HCT116 (cell line): ENCODE results near the gene SLC6A13. TPM values are rescaled to one million over a fixed set of nuclear protein-coding genes. Genes with fewer than 3 reads are reported as not detected.
A peak's percentile ranks its signal among the peaks of the same experiment; 100 is the strongest.

Source experiments
- ATAC-seq: fragments of 200-7000 bp; cut with Tn5 transposase; 2 replicates; pipeline ENCODE4 v1.9.1; 2020; ENCODE audit warnings: mild to moderate bottlenecking, moderate library complexity
- BruUV-seq: library from RNA; stranded (reverse); fragments of 400-500 nt; replicated peaks from 2 replicates; lab custom pipeline; 2021; lab: Mats Ljungman, UMichigan
- CTCF ChIA-PET: fragments of 300-600 bp; sonication (Branson Sonifier 250); formaldehyde crosslinking; loops from one replicate; lab custom pipeline; 2021; ENCODE audit warnings: antibody characterized with exemption; lab: Charles Lee
- POLR2A ChIA-PET: fragments of 300-600, 350-600 bp; sonication (Branson Sonifier 250); formaldehyde crosslinking; loops from one replicate; lab custom pipeline; 2021; ENCODE audit warnings: antibody characterized with exemption; lab: Charles Lee
- RAD21 ChIA-PET, 2 experiments: fragments of 300-600 bp; sonication (Branson Sonifier 250); formaldehyde crosslinking; loops; one replicate each; lab custom pipeline; 2023; ENCODE audit warnings: low total read pairs in 2 of 2; ENCODE audit not compliant: uncharacterized antibody in 2 of 2, unreplicated experiment in 2 of 2, low non-redundant PET in 1 of 2; lab: Charles Lee
- DNase-seq: peaks from one replicate; pipeline ENCODE4 v3.0.0-alpha.2; 2010; ENCODE audit warnings: low read depth, low spot score
- H2AFZ ChIP-seq: fragments of 200-600 bp; shearing (Covaris generic), sonication (generic); 2 replicates; pipeline ENCODE4 v1.6.1; 2017; ENCODE audit warnings: low read depth, mixed run types, mixed read lengths, antibody characterized with exemption, low read length; ENCODE audit not compliant: poor library complexity, severe bottlenecking
- H3K27ac ChIP-seq: 2 replicates; pipeline ENCODE4 v1.5.1; 2012; ENCODE audit warnings: low read depth, low read length
- H3K27me3 ChIP-seq: fragments of 200-600 bp; sonication (generic); 2 replicates; pipeline ENCODE4 v1.6.1; 2016; ENCODE audit warnings: mixed run types, low read length, mixed read lengths; ENCODE audit not compliant: insufficient read depth
- H3K36me3 ChIP-seq, 2 experiments: fragments of 200-500 bp in 1 of 2; fragments of 200-600 bp in 1 of 2; sonication (Bioruptor generic) in 1 of 2; sonication (generic) in 1 of 2; 2 replicates each; pipeline versions ENCODE4 v1.5.1 to v1.6.1; 2014 to 2016; ENCODE audit warnings: low read length in 2 of 2, inconsistent platforms in 1 of 2, mixed read lengths in 1 of 2, mixed run types in 1 of 2; ENCODE audit not compliant: insufficient read depth in 2 of 2, control insufficient read depth in 1 of 2
- H3K4me1 ChIP-seq, 2 experiments: fragments of 200-600 bp in 1 of 2; sonication (generic) in 1 of 2; 2 replicates each; pipeline versions ENCODE4 v1.5.1 to v1.6.1; 2012 to 2017; ENCODE audit warnings: low read length in 2 of 2, inconsistent platforms in 1 of 2, mild to moderate bottlenecking in 1 of 2, mixed read lengths in 1 of 2, mixed run types in 1 of 2, moderate library complexity in 1 of 2; ENCODE audit not compliant: insufficient read depth in 2 of 2, control insufficient read depth in 1 of 2
- H3K4me2 ChIP-seq: fragments of 200-600 bp; sonication (generic); 2 replicates; pipeline ENCODE4 v1.6.1; 2017; ENCODE audit warnings: mixed run types, low read length, mixed read lengths
- H3K4me3 ChIP-seq, 2 experiments: fragments of 200-600 bp in 1 of 2; sonication (generic) in 1 of 2; replicated peaks in 1 of 2; 2 replicates each; pipeline ENCODE4 v1.5.1; 2011 to 2016; ENCODE audit warnings: low read length in 2 of 2, control low read depth in 1 of 2, low read depth in 1 of 2, mild to moderate bottlenecking in 1 of 2, mixed read lengths in 1 of 2, mixed run types in 1 of 2
- H3K79me2 ChIP-seq: fragments of 200-600 bp; sonication (generic); 2 replicates; pipeline ENCODE4 v1.6.1; 2017; ENCODE audit warnings: mild to moderate bottlenecking, mixed run types, low read length, moderate library complexity, mixed read lengths; ENCODE audit not compliant: insufficient read depth
- H3K9ac ChIP-seq: fragments of 200-600 bp; sonication (generic); 2 replicates; pipeline ENCODE4 v1.6.1; 2016; ENCODE audit warnings: low read length, mixed read lengths
- H3K9me2 ChIP-seq: fragments of 200-600 bp; sonication (generic), shearing (Covaris generic); 2 replicates; pipeline ENCODE4 v1.6.1; 2017; ENCODE audit warnings: mixed run types, mild to moderate bottlenecking, moderate library complexity; ENCODE audit not compliant: insufficient read depth
- H3K9me3 ChIP-seq, 2 experiments: fragments of 200-500 bp in 1 of 2; fragments of 200-600 bp in 1 of 2; sonication (Bioruptor generic) in 1 of 2; sonication (generic) in 1 of 2; 2 replicates each; pipeline ENCODE4 v1.6.1; 2014 to 2017; ENCODE audit warnings: low read length in 2 of 2, mixed read lengths in 2 of 2, inconsistent platforms in 1 of 2, low read depth in 1 of 2, mild to moderate bottlenecking in 1 of 2, mixed run types in 1 of 2, moderate library complexity in 1 of 2; ENCODE audit not compliant: control insufficient read depth in 1 of 2, insufficient read depth in 1 of 2
- H4K20me1 ChIP-seq: fragments of 200-600 bp; sonication (generic), shearing (Covaris generic); 2 replicates; pipeline ENCODE4 v1.6.1; 2017; ENCODE audit warnings: mixed run types, mild to moderate bottlenecking, moderate library complexity; ENCODE audit not compliant: insufficient read depth
- CEBPB ChIP-seq: IDR thresholded peaks from 2 replicates; pipeline ENCODE4 v1.6.1; 2012; ENCODE audit warnings: low read depth
- EGR1 ChIP-seq: IDR thresholded peaks from 2 replicates; pipeline ENCODE4 v1.6.1; 2012; ENCODE audit warnings: low read depth
- FOSL1 ChIP-seq: IDR thresholded peaks from 2 replicates; pipeline ENCODE4 v1.6.1; 2012; ENCODE audit warnings: low read depth
- POLR2AphosphoS5 ChIP-seq: IDR thresholded peaks from 2 replicates; pipeline ENCODE4 v1.6.1; 2011; ENCODE audit warnings: mild to moderate bottlenecking, low read depth, low read length, moderate library complexity
- RAD21 ChIP-seq: IDR thresholded peaks from 2 replicates; pipeline ENCODE4 v1.6.1; 2012; ENCODE audit warnings: low read depth, mild to moderate bottlenecking
- YY1 ChIP-seq: IDR thresholded peaks from 2 replicates; pipeline ENCODE4 v1.6.1; 2011; ENCODE audit warnings: low read length, low read depth, moderate library complexity, mild to moderate bottlenecking; ENCODE audit not compliant: insufficient replicate concordance; ENCODE audit errors: extremely low read depth
- ZFX ChIP-seq: fragments of 450-650 bp; IDR thresholded peaks from 2 replicates; pipeline ENCODE4 v1.6.1; 2017
- intact Hi-C: fragments of 100-400 bp; cut with micrococcal nuclease; formaldehyde crosslinking; loops from 2 replicates; pipeline ENCODE4 v1.10.0; 2022
- total RNA-seq: library from RNA; stranded (reverse); gene quantifications from one replicate; pipeline ENCODE4 v1.2.1, GENCODE V29; 2021; ENCODE audit not compliant: unreplicated experiment
- TF ChIP-seq, protein P1 (sequence below): IDR thresholded peaks from 2 replicates; pipeline ENCODE4 v1.6.1; 2012

Gene SLC6A13
- total RNA-seq, 1 experiment from 2014 or later, result 0.39 TPM

GRCh38 chr12:177336-177979 is 85.2 kb downstream of the SLC6A13 start:
- no peak overlapping the region for H3K27ac ChIP-seq
- no peaks in the 10 kb centered on the region for H3K9me2 ChIP-seq
- H3K27me3 ChIP-seq, result no peaks in the 10 kb centered on the region
- H3K4me1 ChIP-seq, result peaks cover 9 to 47% of the 10 kb centered on the region in 2 experiments; a peak in 3 of 4 replicates
- H3K79me2 ChIP-seq, result no peaks in the 10 kb centered on the region
- no peaks in the 10 kb centered on the region for H3K9me3 ChIP-seq
- H3K4me3 ChIP-seq, result no peak overlapping the region
- CTCF ChIA-PET, result no interaction called here
- H3K9ac ChIP-seq, result no peak overlapping the region
- BruUV-seq, result no TSS peak
- no peaks in the 10 kb centered on the region for H3K36me3 ChIP-seq
- H2AFZ ChIP-seq, result no peak overlapping the region
- no peak for TF ChIP-seq CEBPB
- TF ChIP-seq ZFX, result no peak
- TF ChIP-seq, protein P1, sequence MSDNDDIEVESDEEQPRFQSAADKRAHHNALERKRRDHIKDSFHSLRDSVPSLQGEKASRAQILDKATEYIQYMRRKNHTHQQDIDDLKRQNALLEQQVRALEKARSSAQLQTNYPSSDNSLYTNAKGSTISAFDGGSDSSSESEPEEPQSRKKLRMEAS, result no peak
- TF ChIP-seq POLR2AphosphoS5, result no peak
- TF ChIP-seq RAD21, result no peak
- TF ChIP-seq YY1, result no peak
- no peak for TF ChIP-seq FOSL1
- no peak for TF ChIP-seq EGR1
- TF ChIP-seq, all 23 proteins: peak for 0
- no peak for DNase-seq
- H4K20me1 ChIP-seq, result no peaks in the 10 kb centered on the region
- intact Hi-C loops, result no loop called here
- ChIA-PET POLR2A (interaction anchor here (1.3 kb wide), 1 partner anchor 11 kb away, joined by 3 read pairs; no protein-coding TSS in a partner anchor), RAD21 (interaction anchor here in 1 of 2 experiments (1.1 kb wide), 1 partner anchor 25 kb away, joined by 3 read pairs; no protein-coding TSS in a partner anchor)
- ATAC-seq, result no peak
- peak overlapping the region; percentile 83; the same call in 1 of the 2 replicates for H3K4me2 ChIP-seq
